Neural cell (in vitro differentiated cells): ENCODE results near the gene TAGLN. TPM values are rescaled to one million over a fixed set of nuclear protein-coding genes. Genes with fewer than 3 reads are reported as not detected.
"Not testable (repeated sequence)": the region's sequence is repeated elsewhere in the genome, so short reads cannot be mapped to it uniquely, and the experiment has no call there.

Experiments used
- H2AFZ ChIP-seq: fragments of 200-600, 300-800 bp; sonication (generic), shearing (Covaris generic); 2 replicates; pipeline ENCODE4 v1.6.0; 2014; ENCODE audit warnings: low read depth, mild to moderate bottlenecking, antibody characterized with exemption, low read length, moderate library complexity
- H3F3A ChIP-seq: fragments of 200-600 bp; shearing (Covaris generic); 2 replicates; pipeline ENCODE4 v1.6.1; 2016; ENCODE audit warnings: mild to moderate bottlenecking, moderate library complexity, mixed read lengths, antibody characterized with exemption, low read length; ENCODE audit not compliant: insufficient read depth, poor library complexity, severe bottlenecking
- H3K27ac ChIP-seq: fragments of 200-600, 300-800 bp; sonication (generic), shearing (Covaris generic); 2 replicates; pipeline ENCODE4 v1.5.1; 2014; ENCODE audit warnings: mild to moderate bottlenecking, low read length, moderate library complexity
- H3K27me3 ChIP-seq: fragments of 300-800, 200-600 bp; sonication (generic), shearing (Covaris generic); 2 replicates; pipeline ENCODE4 v1.6.0; 2014; ENCODE audit warnings: mild to moderate bottlenecking, low read depth, low read length, moderate library complexity; ENCODE audit not compliant: insufficient read depth
- H3K36me3 ChIP-seq: fragments of 300-800, 200-600 bp; sonication (generic), shearing (Covaris generic); 2 replicates; pipeline ENCODE4 v1.5.1; 2014; ENCODE audit warnings: mild to moderate bottlenecking, antibody characterized with exemption, low read length, moderate library complexity; ENCODE audit not compliant: insufficient read depth
- H3K4me2 ChIP-seq: fragments of 300-800, 200-600 bp; sonication (generic), shearing (Covaris generic); 2 replicates; pipeline ENCODE4 v1.6.0; 2014; ENCODE audit warnings: mild to moderate bottlenecking, low read length
- H3K4me3 ChIP-seq: fragments of 300-800, 200-600 bp; sonication (generic), shearing (Covaris generic); 2 replicates; pipeline ENCODE4 v1.5.1; 2014; ENCODE audit warnings: mild to moderate bottlenecking, low read length, moderate library complexity
- H3K79me2 ChIP-seq: fragments of 200-600 bp; shearing (Covaris generic); replicated peaks from 2 replicates; pipeline ENCODE4 v1.6.0; 2014; ENCODE audit warnings: mild to moderate bottlenecking, low read length, moderate library complexity; ENCODE audit not compliant: insufficient read depth
- H3K9ac ChIP-seq: fragments of 300-800, 200-600 bp; sonication (generic), shearing (Covaris generic); 2 replicates; pipeline ENCODE4 v1.6.1; 2016; ENCODE audit warnings: mild to moderate bottlenecking, low read length, mixed read lengths
- H3K9me2 ChIP-seq: fragments of 200-600 bp; shearing (Covaris generic); 2 replicates; pipeline ENCODE4 v1.6.1; 2016; ENCODE audit warnings: mild to moderate bottlenecking, low read length, mixed read lengths; ENCODE audit not compliant: insufficient read depth
- H3K9me3 ChIP-seq: fragments of 200-600, 300-800 bp; sonication (generic), shearing (Covaris generic); 2 replicates; pipeline ENCODE4 v1.6.1; 2016; ENCODE audit warnings: mild to moderate bottlenecking, mixed run types, low read length, moderate library complexity, mixed read lengths
- H4K20me1 ChIP-seq: fragments of 200-600 bp; shearing (Covaris generic); 2 replicates; pipeline ENCODE4 v1.6.1; 2016; ENCODE audit warnings: mild to moderate bottlenecking, mixed run types; ENCODE audit not compliant: insufficient read depth
- EP300 ChIP-seq: fragments of 450-650 bp; conservative IDR thresholded peaks from 2 replicates; pipeline ENCODE4 v1.6.1; 2014; ENCODE audit warnings: antibody characterized with exemption, mild to moderate bottlenecking, moderate library complexity; ENCODE audit not compliant: poor library complexity, severe bottlenecking
- EZH2 ChIP-seq: fragments of 200-600, 300-800 bp; shearing (Covaris generic), sonication (generic); IDR thresholded peaks from 2 replicates; pipeline ENCODE4 v1.6.1; 2014; ENCODE audit warnings: antibody characterized with exemption, low read length, borderline replicate concordance, mild to moderate bottlenecking; ENCODE audit not compliant: insufficient read depth, poor library complexity, severe bottlenecking
- MXI1 ChIP-seq: fragments of 450-650 bp; conservative IDR thresholded peaks from 2 replicates; pipeline ENCODE4 v1.6.1; 2014; ENCODE audit warnings: antibody characterized with exemption, mild to moderate bottlenecking; ENCODE audit not compliant: poor library complexity, severe bottlenecking
- POLR2AphosphoS5 ChIP-seq: IDR thresholded peaks from 2 replicates; pipeline ENCODE4 v1.6.1; 2012
- RAD21 ChIP-seq: fragments of 450-650 bp; conservative IDR thresholded peaks from 2 replicates; pipeline ENCODE4 v1.6.1; 2014; ENCODE audit warnings: antibody characterized with exemption, mild to moderate bottlenecking, moderate library complexity
- SMC3 ChIP-seq: fragments of 450-650 bp; conservative IDR thresholded peaks from 2 replicates; pipeline ENCODE4 v1.6.1; 2014; ENCODE audit warnings: antibody characterized with exemption, mild to moderate bottlenecking, moderate library complexity; ENCODE audit not compliant: poor library complexity
- TAF1 ChIP-seq: IDR thresholded peaks from 2 replicates; pipeline ENCODE4 v1.6.1; 2012; ENCODE audit warnings: low read depth
- polyA plus RNA-seq: library from polyadenylated mRNA; depleted of rRNA; stranded (reverse); fragments of >200 nt; gene quantifications from 2 replicates; pipeline ENCODE4 v1.2.3, GENCODE V29; 2014
- TF ChIP-seq, protein P1 (sequence below): fragments of 450-650 bp; IDR thresholded peaks from 2 replicates; pipeline ENCODE4 v1.5.1; 2014; ENCODE audit warnings: antibody characterized with exemption, mild to moderate bottlenecking, moderate library complexity; ENCODE audit not compliant: poor library complexity, severe bottlenecking
- TF ChIP-seq, protein P2 (sequence below): IDR thresholded peaks from 2 replicates; pipeline ENCODE4 v1.6.1; 2012; ENCODE audit warnings: borderline replicate concordance

TAGLN gene
- polyA plus RNA-seq, 1 donor from 2014 or later, result 15.7 TPM

DNA sequence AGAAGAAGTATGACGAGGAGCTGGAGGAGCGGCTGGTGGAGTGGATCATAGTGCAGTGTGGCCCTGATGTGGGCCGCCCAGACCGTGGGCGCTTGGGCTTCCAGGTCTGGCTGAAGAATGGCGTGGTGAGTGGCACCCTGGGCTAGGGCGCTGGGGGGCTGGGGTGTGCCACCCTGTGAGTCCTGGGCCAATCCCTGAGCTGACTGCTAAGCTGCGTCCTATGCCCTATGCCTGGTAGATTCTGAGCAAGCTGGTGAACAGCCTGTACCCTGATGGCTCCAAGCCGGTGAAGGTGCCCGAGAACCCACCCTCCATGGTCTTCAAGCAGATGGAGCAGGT, 3.9 kb downstream of the TAGLN start:
- H3K36me3 ChIP-seq, result no peaks in the 10 kb centered on the region
- H2AFZ ChIP-seq, result no peak overlapping the region
- no peaks in the 10 kb centered on the region for H4K20me1 ChIP-seq
- TF ChIP-seq TAF1, result no peak
- H3K4me2 ChIP-seq, result no peak overlapping the region
- no peak overlapping the region for H3K27ac ChIP-seq
- no peaks in the 10 kb centered on the region for H3K79me2 ChIP-seq
- no peak overlapping the region for H3K4me3 ChIP-seq
- no peak overlapping the region for H3K9ac ChIP-seq
- H3K9me3 ChIP-seq, result no peaks in the 10 kb centered on the region
- H3K27me3 ChIP-seq, result no peaks in the 10 kb centered on the region
- H3K9me2 ChIP-seq, result no peaks in the 10 kb centered on the region
- no peaks in the 10 kb centered on the region for H3F3A ChIP-seq

DNA sequence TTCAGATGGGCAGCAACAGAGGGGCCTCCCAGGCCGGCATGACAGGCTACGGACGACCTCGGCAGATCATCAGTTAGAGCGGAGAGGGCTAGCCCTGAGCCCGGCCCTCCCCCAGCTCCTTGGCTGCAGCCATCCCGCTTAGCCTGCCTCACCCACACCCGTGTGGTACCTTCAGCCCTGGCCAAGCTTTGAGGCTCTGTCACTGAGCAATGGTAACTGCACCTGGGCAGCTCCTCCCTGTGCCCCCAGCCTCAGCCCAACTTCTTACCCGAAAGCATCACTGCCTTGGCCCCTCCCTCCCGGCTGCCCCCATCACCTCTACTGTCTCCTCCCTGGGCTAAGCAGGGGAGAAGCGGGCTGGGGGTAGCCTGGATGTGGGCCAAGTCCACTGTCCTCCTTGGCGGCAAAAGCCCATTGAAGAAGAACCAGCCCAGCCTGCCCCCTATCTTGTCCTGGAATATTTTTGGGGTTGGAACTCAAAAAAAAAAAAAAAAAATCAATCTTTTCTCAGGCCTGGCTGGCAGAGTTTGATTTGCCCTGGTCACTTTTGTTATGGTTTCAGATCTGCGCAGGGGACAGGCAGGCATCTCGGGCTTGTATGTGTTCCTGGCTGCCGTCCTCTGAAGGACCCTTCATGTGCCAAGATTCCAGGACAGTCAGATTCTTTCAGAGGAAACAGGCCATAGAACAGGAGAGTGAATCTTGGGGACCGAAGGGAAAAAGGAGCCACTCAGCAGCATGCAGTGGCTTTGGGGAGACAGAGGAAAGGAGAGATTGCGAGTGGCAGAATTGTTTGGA, 5.3 kb downstream of the TAGLN start:
- H3F3A ChIP-seq, result no peaks in the 10 kb centered on the region
- H3K9me3 ChIP-seq, result no peaks in the 10 kb centered on the region
- no peaks in the 10 kb centered on the region for H3K27me3 ChIP-seq
- no peak overlapping the region for H3K4me2 ChIP-seq
- no peaks in the 10 kb centered on the region for H3K9me2 ChIP-seq
- no peak overlapping the region for H3K4me3 ChIP-seq
- no peak overlapping the region for H2AFZ ChIP-seq
- H3K36me3 ChIP-seq, result no peaks in the 10 kb centered on the region
- no peaks in the 10 kb centered on the region for H4K20me1 ChIP-seq
- no peaks in the 10 kb centered on the region for H3K79me2 ChIP-seq
- H3K27ac ChIP-seq, result no peak overlapping the region
- H3K9ac ChIP-seq, result no peak overlapping the region
- TF ChIP-seq POLR2AphosphoS5, result no peak
- no peak for TF ChIP-seq SMC3
- no peak for TF ChIP-seq TAF1
- no peak for TF ChIP-seq RAD21

DNA sequence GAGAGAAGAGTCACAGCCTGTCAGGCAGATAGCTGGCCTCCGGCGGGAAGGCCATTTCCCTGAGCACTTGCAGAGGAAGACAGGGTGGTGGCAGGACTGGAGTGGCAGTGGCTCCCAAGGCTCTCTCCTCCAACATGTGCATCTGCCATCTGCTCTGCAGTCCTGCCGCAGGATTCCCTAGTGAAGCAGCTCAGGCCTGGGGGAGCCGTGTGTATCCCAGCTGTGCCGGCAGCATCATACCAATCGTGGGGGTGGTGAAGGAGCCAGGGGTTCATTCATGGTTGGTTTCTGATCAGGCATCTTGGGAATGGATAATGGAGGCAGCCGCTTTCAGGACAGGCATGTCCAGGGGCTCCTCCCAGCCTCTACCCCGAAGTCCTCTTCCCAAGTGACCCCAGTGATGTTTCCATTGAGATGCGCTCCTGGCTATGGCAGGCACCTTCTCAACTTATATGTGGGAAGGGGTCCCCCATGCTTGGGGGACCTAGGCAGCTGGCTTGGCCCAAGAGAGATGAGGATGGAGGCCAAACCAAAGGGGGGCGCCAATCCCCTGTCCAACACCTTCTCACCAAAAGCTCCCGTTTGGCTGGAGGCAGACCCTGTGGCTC, 6.1 kb downstream of the TAGLN start:
- H3K4me2 ChIP-seq, result no peak overlapping the region
- no peak overlapping the region for H3K27ac ChIP-seq

DNA sequence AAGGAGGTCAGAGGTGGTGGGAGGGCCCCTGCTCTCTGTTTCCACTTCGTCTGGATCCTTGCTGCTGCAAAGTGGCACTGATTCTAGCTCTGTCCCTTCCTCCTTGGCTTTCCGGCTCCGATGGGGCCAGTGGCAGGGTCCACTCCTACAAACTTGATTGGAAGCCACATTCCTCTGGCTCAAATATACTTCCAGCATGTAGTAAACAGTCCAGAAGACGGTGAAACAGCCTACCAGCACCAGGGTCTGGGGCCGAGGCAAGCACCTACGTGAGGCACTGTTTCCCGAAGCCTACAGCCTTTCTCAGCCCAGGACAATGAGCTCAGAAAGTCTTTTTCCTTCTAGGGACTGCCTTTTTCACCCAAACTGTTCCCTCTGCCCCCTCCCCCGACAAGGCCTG, 6.9 kb downstream of the TAGLN start:
- H3K79me2 ChIP-seq, H3K9me3 ChIP-seq, H3K9me2 ChIP-seq, H3K36me3 ChIP-seq, H3K27me3 ChIP-seq, H3F3A ChIP-seq, H2AFZ ChIP-seq, H4K20me1 ChIP-seq, H3K9ac ChIP-seq, H3K4me2 ChIP-seq, H3K4me3 ChIP-seq, H3K27ac ChIP-seq: not testable (repeated sequence)

More for the DNA sequence above, 6.1 kb downstream of the TAGLN start:
- no peaks in the 10 kb centered on the region for H3K9me3 ChIP-seq
- H3K27me3 ChIP-seq, result no peaks in the 10 kb centered on the region
- H3K9me2 ChIP-seq, result no peaks in the 10 kb centered on the region
- H3K4me3 ChIP-seq, result no peak overlapping the region
- H3F3A ChIP-seq, result no peaks in the 10 kb centered on the region
- no peak for TF ChIP-seq RAD21
- no peak for TF ChIP-seq MXI1
- no peak for TF ChIP-seq POLR2AphosphoS5
- TF ChIP-seq, protein P1, sequence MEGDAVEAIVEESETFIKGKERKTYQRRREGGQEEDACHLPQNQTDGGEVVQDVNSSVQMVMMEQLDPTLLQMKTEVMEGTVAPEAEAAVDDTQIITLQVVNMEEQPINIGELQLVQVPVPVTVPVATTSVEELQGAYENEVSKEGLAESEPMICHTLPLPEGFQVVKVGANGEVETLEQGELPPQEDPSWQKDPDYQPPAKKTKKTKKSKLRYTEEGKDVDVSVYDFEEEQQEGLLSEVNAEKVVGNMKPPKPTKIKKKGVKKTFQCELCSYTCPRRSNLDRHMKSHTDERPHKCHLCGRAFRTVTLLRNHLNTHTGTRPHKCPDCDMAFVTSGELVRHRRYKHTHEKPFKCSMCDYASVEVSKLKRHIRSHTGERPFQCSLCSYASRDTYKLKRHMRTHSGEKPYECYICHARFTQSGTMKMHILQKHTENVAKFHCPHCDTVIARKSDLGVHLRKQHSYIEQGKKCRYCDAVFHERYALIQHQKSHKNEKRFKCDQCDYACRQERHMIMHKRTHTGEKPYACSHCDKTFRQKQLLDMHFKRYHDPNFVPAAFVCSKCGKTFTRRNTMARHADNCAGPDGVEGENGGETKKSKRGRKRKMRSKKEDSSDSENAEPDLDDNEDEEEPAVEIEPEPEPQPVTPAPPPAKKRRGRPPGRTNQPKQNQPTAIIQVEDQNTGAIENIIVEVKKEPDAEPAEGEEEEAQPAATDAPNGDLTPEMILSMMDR, result no peak
- TF ChIP-seq, protein P2, sequence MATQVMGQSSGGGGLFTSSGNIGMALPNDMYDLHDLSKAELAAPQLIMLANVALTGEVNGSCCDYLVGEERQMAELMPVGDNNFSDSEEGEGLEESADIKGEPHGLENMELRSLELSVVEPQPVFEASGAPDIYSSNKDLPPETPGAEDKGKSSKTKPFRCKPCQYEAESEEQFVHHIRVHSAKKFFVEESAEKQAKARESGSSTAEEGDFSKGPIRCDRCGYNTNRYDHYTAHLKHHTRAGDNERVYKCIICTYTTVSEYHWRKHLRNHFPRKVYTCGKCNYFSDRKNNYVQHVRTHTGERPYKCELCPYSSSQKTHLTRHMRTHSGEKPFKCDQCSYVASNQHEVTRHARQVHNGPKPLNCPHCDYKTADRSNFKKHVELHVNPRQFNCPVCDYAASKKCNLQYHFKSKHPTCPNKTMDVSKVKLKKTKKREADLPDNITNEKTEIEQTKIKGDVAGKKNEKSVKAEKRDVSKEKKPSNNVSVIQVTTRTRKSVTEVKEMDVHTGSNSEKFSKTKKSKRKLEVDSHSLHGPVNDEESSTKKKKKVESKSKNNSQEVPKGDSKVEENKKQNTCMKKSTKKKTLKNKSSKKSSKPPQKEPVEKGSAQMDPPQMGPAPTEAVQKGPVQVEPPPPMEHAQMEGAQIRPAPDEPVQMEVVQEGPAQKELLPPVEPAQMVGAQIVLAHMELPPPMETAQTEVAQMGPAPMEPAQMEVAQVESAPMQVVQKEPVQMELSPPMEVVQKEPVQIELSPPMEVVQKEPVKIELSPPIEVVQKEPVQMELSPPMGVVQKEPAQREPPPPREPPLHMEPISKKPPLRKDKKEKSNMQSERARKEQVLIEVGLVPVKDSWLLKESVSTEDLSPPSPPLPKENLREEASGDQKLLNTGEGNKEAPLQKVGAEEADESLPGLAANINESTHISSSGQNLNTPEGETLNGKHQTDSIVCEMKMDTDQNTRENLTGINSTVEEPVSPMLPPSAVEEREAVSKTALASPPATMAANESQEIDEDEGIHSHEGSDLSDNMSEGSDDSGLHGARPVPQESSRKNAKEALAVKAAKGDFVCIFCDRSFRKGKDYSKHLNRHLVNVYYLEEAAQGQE, result no peak
- no peak for TF ChIP-seq EZH2
- no peak for TF ChIP-seq TAF1
- TF ChIP-seq EP300, result no peak
- TF ChIP-seq SMC3, result no peak
- no peaks in the 10 kb centered on the region for H3K36me3 ChIP-seq
- no peaks in the 10 kb centered on the region for H3K79me2 ChIP-seq
- H2AFZ ChIP-seq, result no peak overlapping the region
- H4K20me1 ChIP-seq, result no peaks in the 10 kb centered on the region
- no peak overlapping the region for H3K9ac ChIP-seq

DNA sequence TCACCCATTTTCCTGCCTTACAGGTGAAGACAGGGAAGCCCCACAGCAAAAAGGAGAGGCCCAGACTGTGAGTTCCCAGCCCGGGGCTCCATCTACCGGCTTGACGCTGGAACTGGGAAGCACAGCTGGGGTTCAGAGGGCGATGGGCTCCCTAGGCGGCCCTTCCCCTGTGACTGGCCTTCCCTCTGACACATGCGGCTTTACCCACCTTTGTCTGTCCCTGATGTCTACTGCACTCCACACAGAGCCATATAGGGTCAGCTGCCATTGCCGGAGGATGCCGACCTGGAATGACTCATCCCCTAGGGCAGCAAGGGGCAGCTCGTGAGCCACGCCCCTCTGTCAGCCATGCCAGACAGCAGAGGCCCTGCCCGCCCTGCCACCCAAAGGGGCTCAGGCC, 7.7 kb downstream of the TAGLN start:
- H3F3A ChIP-seq, H3K9ac ChIP-seq, H3K4me3 ChIP-seq, H3K4me2 ChIP-seq, H3K36me3 ChIP-seq, H3K79me2 ChIP-seq, H2AFZ ChIP-seq, H3K9me2 ChIP-seq, H3K27ac ChIP-seq, H4K20me1 ChIP-seq, H3K9me3 ChIP-seq, H3K27me3 ChIP-seq: not testable (repeated sequence)
